A673 (cell line): ENCODE measurements around the gene OR11G2. TPM values are rescaled to one million over a fixed set of nuclear protein-coding genes. Genes with fewer than 3 reads are reported as not detected.
A peak's percentile ranks its signal among the peaks of the same experiment; 100 is the strongest.
"Not testable (repeated sequence)": the region's sequence is repeated elsewhere in the genome, so short reads cannot be mapped to it uniquely, and the experiment has no call there.

Experiments used
- BruUV-seq: library from RNA; stranded (reverse); fragments of 400-500 nt; replicated peaks from 2 replicates; lab custom pipeline; 2021; lab: Mats Ljungman, UMichigan
- CTCF ChIA-PET: fragments of 300-600 bp; sonication (Branson Sonifier 250); formaldehyde crosslinking; loops from one replicate; lab custom pipeline; 2022; ENCODE audit warnings: antibody characterized with exemption; lab: Charles Lee
- POLR2A ChIA-PET: fragments of 300-600 bp; sonication (Branson Sonifier 250); formaldehyde crosslinking; loops from one replicate; lab custom pipeline; 2022; ENCODE audit warnings: antibody characterized with exemption; ENCODE audit not compliant: low non-redundant PET; lab: Charles Lee
- DNase-seq: peaks from one replicate; pipeline ENCODE4 v3.0.0-alpha.2; 2015; ENCODE audit warnings: low spot score
- H3K27ac ChIP-seq: fragments of 200-600 bp; sonication (generic); 2 replicates; pipeline ENCODE4 v1.5.1; 2016; ENCODE audit warnings: mixed run types, low read depth, mild to moderate bottlenecking, mixed read lengths, antibody characterized with exemption, low read length; ENCODE audit not compliant: poor library complexity, severe bottlenecking
- H3K27me3 ChIP-seq: fragments of 200-600 bp; sonication (generic); replicated peaks from 2 replicates; pipeline ENCODE4 v1.6.1; 2017; ENCODE audit warnings: mixed run types, low read depth, mild to moderate bottlenecking, mixed read lengths, antibody characterized with exemption, low read length; ENCODE audit not compliant: insufficient read depth, poor library complexity
- H3K36me3 ChIP-seq: fragments of 200-600 bp; sonication (generic); 2 replicates; pipeline ENCODE4 v1.6.1; 2016; ENCODE audit warnings: mixed run types, mild to moderate bottlenecking, mixed read lengths, antibody characterized with exemption, low read length; ENCODE audit not compliant: insufficient read depth, poor library complexity, severe bottlenecking
- H3K4me1 ChIP-seq: fragments of 200-600 bp; sonication (generic); 2 replicates; pipeline ENCODE4 v1.6.1; 2017; ENCODE audit warnings: mixed run types, mild to moderate bottlenecking, mixed read lengths, antibody characterized with exemption, low read length; ENCODE audit not compliant: insufficient read depth, poor library complexity, severe bottlenecking
- H3K4me3 ChIP-seq: fragments of 200-600 bp; sonication (generic); 2 replicates; pipeline ENCODE4 v1.5.1; 2016; ENCODE audit warnings: low read depth, mixed run types, mild to moderate bottlenecking, mixed read lengths, low read length; ENCODE audit not compliant: poor library complexity, severe bottlenecking
- H3K9me3 ChIP-seq: fragments of 200-600 bp; sonication (generic); 2 replicates; pipeline ENCODE4 v1.6.1; 2016; ENCODE audit warnings: mixed run types, low read depth, mild to moderate bottlenecking, mixed read lengths, antibody characterized with exemption, low read length; ENCODE audit not compliant: poor library complexity, severe bottlenecking
- EZH2 ChIP-seq: fragments of 200-600 bp; sonication (generic); IDR thresholded peaks from 2 replicates; pipeline ENCODE4 v1.6.1; 2017; ENCODE audit warnings: borderline replicate concordance, low read depth, mild to moderate bottlenecking, mixed read lengths, antibody characterized with exemption, low read length; ENCODE audit not compliant: poor library complexity, severe bottlenecking
- intact Hi-C: fragments of 100-400 bp; cut with micrococcal nuclease; formaldehyde crosslinking; loops from one replicate; pipeline ENCODE4 v1.10.0; 2022; ENCODE audit not compliant: unreplicated experiment
- total RNA-seq: library from RNA; stranded (reverse); gene quantifications from 2 replicates; pipeline ENCODE4 v1.2.3, GENCODE V29; 2021
- TF ChIP-seq, protein P1 (sequence below): fragments of 300-800, 200-600 bp; sonication (generic); conservative IDR thresholded peaks from 2 replicates; pipeline ENCODE4 v1.5.1; 2017; ENCODE audit warnings: low read depth, mild to moderate bottlenecking, antibody characterized with exemption, low read length, moderate library complexity, mixed read lengths

The OR11G2 gene
- total RNA-seq, 1 experiment from 2014 or later = not detected

- intact Hi-C loops = no loop called here
- H3K36me3 ChIP-seq = no peaks in the 10 kb centered on the region
- no peaks in the 10 kb centered on the region for H3K4me1 ChIP-seq
- CTCF ChIA-PET = no interaction called here
- no peaks in the 10 kb centered on the region for H3K27me3 ChIP-seq
- no peak overlapping the region for H3K27ac ChIP-seq
- no peak overlapping the region for H3K4me3 ChIP-seq
- POLR2A ChIA-PET = no interaction called here
- peaks cover 7% of the 10 kb centered on the region for H3K9me3 ChIP-seq
- DNase-seq = no peak
- no TSS peak for BruUV-seq
- TF ChIP-seq, protein P1, sequence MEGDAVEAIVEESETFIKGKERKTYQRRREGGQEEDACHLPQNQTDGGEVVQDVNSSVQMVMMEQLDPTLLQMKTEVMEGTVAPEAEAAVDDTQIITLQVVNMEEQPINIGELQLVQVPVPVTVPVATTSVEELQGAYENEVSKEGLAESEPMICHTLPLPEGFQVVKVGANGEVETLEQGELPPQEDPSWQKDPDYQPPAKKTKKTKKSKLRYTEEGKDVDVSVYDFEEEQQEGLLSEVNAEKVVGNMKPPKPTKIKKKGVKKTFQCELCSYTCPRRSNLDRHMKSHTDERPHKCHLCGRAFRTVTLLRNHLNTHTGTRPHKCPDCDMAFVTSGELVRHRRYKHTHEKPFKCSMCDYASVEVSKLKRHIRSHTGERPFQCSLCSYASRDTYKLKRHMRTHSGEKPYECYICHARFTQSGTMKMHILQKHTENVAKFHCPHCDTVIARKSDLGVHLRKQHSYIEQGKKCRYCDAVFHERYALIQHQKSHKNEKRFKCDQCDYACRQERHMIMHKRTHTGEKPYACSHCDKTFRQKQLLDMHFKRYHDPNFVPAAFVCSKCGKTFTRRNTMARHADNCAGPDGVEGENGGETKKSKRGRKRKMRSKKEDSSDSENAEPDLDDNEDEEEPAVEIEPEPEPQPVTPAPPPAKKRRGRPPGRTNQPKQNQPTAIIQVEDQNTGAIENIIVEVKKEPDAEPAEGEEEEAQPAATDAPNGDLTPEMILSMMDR = no peak
- TF ChIP-seq EZH2 = no peak
Measured at GRCh38 chr14:20164462-20164861, 26.2 kb upstream of the OR11G2 start.

DNA sequence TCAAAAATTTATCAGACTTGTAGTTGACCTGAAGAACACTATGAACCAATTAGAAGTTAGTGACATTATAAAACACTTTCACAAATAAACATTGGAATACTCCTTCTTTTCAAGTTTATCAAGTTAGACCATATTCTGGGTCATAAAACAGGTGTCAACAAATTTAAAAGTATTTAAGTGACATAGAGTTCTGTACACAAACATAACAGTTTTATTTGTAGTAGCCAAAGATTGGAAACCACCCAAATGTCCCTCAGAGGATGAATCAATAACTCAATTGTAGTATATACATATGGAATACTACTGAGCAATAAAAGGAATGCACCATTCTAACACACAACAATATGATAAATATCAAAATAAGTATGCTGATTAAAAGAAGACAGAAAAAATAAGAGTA lies 23.6 kb upstream of the OR11G2 start:
- no peak overlapping the region for H3K4me3 ChIP-seq
- no peak for DNase-seq
- no peaks in the 10 kb centered on the region for H3K4me1 ChIP-seq
- ChIA-PET POLR2A (no interaction called here), CTCF (no interaction called here)
- no peaks in the 10 kb centered on the region for H3K27me3 ChIP-seq
- H3K36me3 ChIP-seq = no peaks in the 10 kb centered on the region
- H3K9me3 ChIP-seq = peaks cover 7% of the 10 kb centered on the region
- TF ChIP-seq, protein P1 = no peak
- TF ChIP-seq EZH2 = no peak
- H3K27ac ChIP-seq = no peak overlapping the region
- BruUV-seq = no TSS peak
- intact Hi-C loops = no loop called here

DNA sequence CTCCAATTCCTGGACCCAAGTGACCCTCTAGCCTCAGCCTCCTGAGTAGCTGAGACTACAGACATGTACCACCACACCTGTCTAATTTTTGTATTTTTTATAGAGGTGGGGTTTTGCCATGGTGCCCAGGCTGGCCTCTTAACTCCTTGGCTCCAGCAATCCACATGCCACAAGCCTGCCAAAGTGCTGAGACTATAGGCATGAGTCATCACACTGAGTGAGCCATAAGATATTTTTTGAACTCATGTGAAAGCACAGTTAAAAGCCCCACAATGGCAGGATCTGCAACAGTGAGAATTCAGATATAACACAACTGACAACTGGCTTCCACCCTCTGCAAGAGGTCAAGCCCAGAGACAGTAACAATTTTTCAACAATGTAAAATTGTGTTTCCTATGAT lies 20.8 kb upstream of the OR11G2 start:
- H3K36me3 ChIP-seq, POLR2A ChIA-PET, H3K9me3 ChIP-seq, H3K27ac ChIP-seq, H3K27me3 ChIP-seq, H3K4me1 ChIP-seq, H3K4me3 ChIP-seq, intact Hi-C loops, CTCF ChIA-PET, BruUV-seq: not testable (repeated sequence)
- peak; percentile 7 for DNase-seq

- H3K36me3 ChIP-seq, H3K4me3 ChIP-seq, intact Hi-C loops, DNase-seq, H3K27ac ChIP-seq, CTCF ChIA-PET, H3K9me3 ChIP-seq, POLR2A ChIA-PET, H3K27me3 ChIP-seq, H3K4me1 ChIP-seq, BruUV-seq: not testable (repeated sequence)
Measured at GRCh38 chr14:20174205-20174604, 16.5 kb upstream of the OR11G2 start.
